T-helper 9 cell (primary cell): ENCODE measurements around the gene TMEM30A.
A peak's percentile ranks its signal among the peaks of the same experiment; 100 is the strongest.

Source experiments
- DNase-seq: peaks from one replicate; pipeline ENCODE4 v3.0.0-alpha.2; 2020

Gene TMEM30A

DNA sequence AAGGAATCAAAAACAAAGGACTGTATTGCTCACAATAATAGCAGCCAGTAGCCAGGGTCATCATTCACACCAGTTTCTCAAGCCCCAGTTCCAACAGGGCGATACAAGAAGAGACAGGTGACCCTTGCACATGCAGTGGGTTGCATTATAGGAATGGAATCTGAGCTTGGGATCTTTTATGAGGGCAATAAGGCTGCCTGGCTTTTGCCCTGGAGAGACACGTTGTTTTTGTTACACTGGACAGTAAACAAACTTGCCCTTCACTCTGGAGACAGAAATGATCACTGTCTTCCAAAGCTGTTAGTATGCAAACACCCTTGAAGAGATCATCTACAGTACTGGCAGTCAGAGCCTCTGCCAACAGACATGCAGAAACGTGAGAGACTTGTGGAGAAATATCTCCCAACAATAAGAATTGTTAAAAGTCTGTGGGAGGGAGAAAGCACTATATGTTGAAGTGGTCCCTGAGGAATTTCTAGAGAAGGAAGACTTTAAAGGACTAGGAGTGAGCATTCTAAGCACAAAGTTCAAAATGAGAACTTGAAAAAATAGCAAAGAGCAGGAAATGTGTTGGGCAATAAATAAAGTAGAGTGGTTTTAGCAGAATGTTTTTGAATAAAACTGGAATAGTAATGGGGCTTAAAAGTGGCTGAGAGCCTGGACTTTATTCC, 72.5 kb downstream of the TMEM30A start:
- no peak for DNase-seq

DNA sequence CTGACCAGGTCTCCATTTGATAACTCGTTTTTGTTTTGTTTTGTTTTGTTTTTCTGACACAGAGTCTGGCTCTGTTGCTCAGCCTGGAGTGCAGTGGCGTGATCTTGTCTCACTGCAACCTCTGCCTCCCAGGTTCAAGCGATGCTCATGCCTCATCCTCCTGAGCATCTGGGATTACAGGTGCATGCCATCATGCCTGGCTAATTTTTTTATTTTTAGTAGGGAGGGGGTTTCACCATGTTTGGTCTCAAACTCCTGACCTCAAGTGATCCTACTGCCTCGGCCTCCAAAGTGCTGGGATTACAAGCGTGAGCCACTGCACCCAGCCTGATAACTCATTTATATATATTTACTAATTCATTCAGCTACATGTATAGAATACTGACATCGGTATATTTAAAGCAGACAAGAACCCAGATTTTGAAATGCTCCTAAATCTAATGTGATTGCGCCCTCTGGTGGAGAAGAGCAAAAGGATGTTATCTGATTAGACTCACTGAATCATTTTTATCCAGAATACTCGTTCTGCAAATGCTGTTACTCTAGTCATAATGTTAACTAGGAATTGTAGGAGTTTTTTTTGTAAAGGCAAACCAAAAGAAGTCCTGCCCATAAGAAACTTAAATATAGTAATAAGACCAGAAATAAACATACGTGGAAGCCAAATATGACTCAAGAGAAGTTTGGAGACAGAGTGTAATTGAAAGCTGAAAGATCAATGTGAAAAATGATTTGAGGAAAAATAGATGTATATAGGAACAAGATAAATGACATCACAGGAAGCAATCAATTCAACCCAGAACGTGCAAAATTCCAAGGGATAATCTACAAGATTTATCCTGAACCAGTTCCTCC, 73.5 kb downstream of the TMEM30A start:
- DNase-seq: peak; percentile 39

DNA sequence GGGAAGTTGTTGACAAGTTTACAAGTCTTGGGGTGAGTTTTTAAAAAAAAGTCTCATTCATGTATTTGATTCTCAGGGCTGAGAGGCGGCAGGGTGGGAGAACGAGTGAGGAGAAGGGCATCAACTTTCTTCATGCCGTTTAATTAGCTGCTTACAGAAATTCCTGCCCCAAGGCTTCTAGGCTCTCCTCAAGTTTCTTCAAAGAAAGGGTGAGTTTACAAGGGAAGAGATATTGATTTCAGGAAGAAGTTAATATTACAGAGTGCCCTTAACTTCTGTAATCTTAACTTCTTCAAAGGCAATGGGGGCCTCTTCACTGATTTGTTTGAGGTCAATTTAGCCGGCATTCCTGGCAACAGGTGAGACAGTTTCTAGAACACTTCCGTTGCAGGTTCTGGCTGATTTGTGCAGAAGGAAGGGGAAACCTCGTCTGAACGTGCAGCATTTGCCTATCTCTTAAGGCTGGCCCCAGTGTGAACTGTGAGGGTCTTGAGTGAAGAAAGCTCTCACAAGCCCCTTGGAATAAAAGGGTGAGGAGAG, 75.3 kb downstream of the TMEM30A start:
- no peak for DNase-seq

DNA sequence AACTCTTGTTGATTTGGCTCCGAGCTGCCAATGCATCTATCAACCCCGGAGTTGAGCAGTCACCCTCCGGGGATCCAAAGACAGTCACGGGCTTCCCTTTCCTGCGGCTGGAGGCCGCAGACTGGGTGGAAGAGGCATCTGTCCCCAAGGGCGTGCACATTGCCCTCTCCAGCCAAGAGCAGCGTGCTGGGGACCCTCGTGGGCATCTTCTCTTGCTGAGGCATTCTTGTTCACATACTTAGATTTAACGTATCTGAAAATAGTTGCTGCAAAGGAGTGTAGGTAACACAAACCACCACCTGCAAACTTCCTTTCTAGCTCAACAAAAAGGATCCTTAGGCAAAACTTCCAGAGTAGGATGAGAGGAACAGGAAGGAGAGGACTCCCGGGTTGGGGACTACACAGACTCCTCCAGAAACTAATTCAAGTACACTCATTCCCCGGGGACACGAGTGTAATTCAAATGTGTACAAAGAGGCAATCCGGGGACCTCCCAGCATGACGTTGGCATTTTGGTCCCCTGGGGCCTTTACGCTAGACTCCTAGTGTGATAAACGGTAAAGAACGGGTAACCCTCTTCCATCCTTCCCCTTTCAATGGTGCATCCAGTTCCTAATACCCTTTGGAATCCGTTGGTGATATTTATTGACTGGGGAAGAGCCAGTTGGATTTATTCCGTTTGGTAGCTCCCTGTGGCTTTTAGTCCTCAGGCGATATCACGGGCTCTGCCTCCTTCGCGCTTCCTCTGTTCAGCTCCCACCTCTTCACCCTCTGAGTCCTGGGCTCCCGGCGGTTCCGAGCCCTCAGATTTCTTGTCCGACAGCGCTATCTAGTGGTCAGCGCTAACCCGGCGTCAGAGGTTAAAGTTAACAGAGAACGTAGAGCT, 76.1 kb downstream of the TMEM30A start:
- DNase-seq: peak; percentile 75

DNA sequence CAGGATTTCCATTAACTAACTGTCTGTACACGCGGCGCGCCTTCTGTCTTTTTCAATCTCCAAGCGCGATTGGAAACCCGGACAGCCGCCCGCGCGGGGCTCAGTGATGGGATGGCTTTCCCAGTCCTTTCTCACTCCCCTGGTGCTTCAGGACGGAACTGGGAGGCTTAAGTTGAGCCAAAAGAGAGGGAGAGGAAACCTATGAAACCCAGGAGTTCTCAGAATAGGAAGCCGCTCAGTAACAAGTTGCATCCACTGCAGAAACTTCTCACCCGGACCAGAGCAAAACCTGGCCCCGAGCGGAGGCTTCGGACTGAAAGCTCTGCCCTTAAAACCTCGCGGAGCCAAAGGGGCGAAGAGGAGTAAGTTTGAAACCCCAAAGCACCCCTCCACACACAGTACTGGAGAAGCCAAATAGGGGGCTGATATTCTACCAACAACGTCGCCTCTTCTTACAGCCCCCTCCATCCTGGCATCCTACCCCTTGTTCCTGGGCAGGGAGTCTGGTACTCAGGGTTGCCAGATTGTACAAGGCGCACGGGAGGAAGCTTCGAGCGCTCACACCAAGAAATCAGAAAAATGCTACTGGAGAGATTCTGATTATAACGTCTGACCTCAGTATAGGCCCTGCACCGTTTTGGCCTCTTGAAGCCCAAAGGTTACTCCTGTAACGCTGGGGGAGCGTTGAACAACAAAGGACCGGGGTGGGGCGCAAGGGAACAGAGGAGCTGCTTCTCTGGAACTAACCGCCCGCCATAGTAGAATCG, 77.8 kb downstream of the TMEM30A start:
- DNase-seq: no peak

DNA sequence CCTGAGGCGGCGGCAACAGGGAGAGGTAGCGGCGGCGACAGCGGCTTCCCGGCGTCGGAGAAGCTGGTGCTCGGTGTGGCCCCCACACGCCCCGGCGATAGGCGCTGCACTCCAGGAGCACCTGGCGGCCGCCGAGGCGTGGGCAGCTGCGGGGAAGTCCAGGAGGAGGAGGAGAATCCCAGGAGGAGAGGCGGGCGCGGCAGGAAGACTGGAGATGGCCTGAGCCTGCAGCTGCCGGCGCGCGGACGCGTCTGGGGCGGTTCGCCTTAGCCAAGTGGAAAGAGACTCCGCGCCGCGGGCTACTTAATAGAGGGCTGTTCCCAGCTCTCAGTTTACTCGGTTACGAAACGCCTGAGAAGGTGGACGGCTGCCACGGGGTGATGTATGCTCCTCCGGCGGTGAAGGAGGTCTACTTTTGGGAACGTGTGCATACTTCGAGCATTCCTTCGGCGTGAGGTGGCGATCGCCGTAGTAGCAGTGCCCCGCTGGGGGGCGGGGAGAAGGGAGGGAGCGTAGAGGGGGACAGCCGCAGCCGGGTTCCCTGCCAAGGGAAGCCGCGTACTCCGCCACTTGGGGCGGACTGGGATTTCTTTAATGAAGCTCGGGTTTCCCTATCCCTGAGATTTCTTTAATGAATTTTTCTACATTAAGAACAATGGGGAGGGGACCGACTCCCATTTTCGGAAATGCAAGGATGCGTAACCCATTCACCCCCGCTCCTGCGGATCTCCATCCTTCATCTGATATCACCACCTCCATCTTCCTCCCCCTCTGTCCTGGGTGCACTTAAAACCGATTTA, 78.6 kb downstream of the TMEM30A start, which contains the start of gene COL12A1:
COL12A1 (minus strand) TSS at position 278 of the 800 bp plus-strand sequence. CDS start 3,261 bp downstream, outside the sequence.
- no peak for DNase-seq

DNA sequence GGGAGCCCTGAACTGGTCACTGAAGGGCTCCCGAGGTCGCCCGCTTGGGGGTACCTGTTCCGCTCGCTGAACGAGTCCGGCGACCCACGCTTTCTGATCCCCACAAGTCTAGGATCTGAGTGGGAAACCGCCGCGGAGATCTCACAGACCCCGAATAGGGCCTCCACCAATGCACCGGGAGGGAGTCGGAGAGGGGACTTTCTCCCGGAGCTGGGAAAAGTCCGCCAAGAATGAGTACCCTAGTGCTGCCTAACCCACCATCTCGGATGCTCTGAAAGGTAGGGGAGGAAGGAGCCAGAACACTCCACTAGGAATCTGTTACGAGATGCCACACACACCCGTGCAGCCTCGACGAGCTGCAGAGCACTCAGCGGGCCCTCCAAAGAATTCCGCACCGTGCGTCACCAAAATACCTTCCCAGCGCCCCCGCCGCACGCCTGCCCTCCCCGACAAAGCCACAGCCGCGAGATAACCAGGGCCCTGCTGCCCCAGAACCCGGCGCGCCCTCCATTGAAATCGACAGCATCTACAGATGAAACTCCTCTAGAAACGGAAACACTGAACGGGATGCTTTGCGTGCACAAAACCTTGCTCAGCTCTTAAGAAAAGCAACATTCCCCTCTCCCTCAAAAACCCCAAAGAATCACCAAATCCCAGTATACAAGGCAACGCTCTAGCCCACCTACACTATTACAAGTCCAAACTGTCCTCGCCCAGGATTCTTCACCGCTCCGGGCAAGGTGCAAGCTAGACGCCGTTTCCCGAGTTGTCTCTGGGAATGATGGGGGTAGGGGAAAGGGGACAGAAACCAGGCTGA, 79.4 kb downstream of the TMEM30A start:
- DNase-seq: no peak

DNA sequence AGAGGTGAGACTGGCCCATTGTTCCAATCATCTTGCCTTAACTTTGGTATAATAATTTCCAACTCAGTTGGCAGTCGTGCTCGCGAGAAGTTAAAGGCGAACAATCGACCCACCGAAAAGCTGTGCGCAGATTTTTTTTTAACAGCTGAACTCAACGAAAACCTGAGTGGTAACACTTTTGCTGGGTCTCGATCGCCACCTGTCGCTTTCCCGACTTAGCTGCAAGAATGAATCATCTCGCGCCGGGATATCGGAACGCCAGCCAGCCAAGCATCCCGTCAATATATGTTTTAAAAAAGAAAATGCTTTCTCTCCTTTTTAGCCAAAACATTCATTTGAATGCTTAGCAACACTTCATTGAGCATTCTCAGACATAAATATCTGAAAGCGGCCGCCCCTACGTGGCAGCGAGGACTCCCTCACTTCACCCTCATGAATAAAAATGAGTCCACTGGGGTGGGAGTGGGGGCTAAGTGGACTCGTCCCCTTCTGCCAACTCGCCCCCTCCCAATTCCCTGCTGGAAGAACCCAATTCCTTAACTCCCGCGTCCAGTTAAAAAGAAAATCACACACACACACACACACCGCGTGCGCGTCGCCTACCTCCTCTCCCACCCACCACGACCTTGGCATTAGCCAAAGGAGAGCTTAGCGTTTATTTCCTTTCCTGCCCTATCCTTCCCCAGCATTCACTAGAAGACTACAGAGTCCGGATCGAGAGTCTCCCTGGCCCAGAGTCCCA, 80.2 kb downstream of the TMEM30A start:
- no peak for DNase-seq

DNA sequence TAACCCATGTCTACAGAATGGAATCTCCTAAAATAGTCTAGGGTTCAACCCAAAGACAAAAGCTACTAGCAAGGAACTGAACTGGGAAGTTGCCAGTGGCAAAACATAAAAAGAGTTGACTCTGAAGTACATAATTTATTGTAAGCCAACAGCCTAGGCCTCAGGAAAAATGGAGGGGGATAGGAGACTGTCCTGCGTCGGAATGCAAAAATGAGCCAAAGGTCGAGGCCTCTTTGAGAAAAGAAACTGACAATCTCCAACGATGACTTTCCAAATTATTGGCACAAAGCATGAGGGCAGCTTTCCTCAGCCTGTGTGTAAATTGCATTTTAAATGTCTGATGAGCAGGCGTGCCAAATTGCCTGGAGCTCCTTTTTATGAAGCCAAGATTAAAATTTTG, 80.9 kb downstream of the TMEM30A start:
- DNase-seq: no peak
